ENCODE measurements around the gene PRDM16.

GRCh38 chr1:3355089-3355488 lies 286.1 kb downstream of the PRDM16 start:
- TF ChIP-seq CTCF (IDR thresholded peaks at IDR 0.05) = no peak
- TF ChIP-seq POLR2A (IDR thresholded peaks at IDR 0.05) = no peak
